Uterus (tissue), 2 donors: Measurements from ENCODE around the gene COPZ1.

Experiments used
- POLR2A ChIP-seq, 2 donors: fragments of 450-650 bp; IDR thresholded peaks; one replicate each; pipeline ENCODE4 v1.6.1; 2016; ENCODE audit warnings: antibody characterized with exemption in 2 of 2, mild to moderate bottlenecking in 1 of 2, moderate library complexity in 1 of 2
- TF ChIP-seq, protein P1 (sequence below), 4 experiments: fragments of 200-600 bp in 2 of 4; fragments of 450-650 bp in 2 of 4; sonication (generic) in 2 of 4; IDR thresholded peaks; one replicate each; pipeline ENCODE4 v1.5.1; 2016 to 2019; ENCODE audit warnings: antibody characterized with exemption in 4 of 4, mild to moderate bottlenecking in 2 of 4, moderate library complexity in 1 of 4

DNA sequence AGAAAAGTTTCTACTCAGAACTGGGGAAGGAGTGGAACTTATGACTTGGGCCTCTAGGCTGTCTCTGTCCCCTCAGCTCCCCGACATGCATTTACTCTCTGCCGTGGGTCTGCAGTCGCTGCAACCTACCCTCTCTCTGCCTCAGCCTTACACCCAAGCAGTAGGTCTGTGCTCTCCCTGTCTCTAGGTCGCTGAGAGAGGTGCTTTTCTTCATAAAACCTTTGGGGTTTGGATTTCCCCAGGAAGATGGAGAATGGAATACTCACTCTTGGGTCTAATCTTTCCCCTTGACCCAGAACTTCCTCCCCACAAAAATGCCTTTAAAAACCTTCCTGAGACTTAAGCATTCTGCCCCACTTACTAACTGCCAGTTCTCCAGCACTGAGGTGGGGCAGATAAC, 26.4 kb downstream of the COPZ1 start:
- TF ChIP-seq, protein P1, sequence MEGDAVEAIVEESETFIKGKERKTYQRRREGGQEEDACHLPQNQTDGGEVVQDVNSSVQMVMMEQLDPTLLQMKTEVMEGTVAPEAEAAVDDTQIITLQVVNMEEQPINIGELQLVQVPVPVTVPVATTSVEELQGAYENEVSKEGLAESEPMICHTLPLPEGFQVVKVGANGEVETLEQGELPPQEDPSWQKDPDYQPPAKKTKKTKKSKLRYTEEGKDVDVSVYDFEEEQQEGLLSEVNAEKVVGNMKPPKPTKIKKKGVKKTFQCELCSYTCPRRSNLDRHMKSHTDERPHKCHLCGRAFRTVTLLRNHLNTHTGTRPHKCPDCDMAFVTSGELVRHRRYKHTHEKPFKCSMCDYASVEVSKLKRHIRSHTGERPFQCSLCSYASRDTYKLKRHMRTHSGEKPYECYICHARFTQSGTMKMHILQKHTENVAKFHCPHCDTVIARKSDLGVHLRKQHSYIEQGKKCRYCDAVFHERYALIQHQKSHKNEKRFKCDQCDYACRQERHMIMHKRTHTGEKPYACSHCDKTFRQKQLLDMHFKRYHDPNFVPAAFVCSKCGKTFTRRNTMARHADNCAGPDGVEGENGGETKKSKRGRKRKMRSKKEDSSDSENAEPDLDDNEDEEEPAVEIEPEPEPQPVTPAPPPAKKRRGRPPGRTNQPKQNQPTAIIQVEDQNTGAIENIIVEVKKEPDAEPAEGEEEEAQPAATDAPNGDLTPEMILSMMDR (IDR thresholded peaks at IDR 0.05): no peak
- TF ChIP-seq POLR2A (IDR thresholded peaks at IDR 0.05): no peak
